ENCODE data around the gene MBD3.
"Not testable (repeated sequence)": the region's sequence is repeated elsewhere in the genome, so short reads cannot be mapped to it uniquely, and the experiment has no call there.

Gene MBD3

GRCh38 chr19:1592755-1593500 lies at the start of gene MBD3:
TSS of gene MBD3 (minus strand) at chr19:1592865. CDS start at chr19:1592631, 234 bp downstream.
- TF ChIP-seq, protein P1, sequence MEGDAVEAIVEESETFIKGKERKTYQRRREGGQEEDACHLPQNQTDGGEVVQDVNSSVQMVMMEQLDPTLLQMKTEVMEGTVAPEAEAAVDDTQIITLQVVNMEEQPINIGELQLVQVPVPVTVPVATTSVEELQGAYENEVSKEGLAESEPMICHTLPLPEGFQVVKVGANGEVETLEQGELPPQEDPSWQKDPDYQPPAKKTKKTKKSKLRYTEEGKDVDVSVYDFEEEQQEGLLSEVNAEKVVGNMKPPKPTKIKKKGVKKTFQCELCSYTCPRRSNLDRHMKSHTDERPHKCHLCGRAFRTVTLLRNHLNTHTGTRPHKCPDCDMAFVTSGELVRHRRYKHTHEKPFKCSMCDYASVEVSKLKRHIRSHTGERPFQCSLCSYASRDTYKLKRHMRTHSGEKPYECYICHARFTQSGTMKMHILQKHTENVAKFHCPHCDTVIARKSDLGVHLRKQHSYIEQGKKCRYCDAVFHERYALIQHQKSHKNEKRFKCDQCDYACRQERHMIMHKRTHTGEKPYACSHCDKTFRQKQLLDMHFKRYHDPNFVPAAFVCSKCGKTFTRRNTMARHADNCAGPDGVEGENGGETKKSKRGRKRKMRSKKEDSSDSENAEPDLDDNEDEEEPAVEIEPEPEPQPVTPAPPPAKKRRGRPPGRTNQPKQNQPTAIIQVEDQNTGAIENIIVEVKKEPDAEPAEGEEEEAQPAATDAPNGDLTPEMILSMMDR (IDR thresholded peaks at IDR 0.05; ENCODE audit: unreplicated experiment in 3 of 3) = no peak
- H3K27ac Mint-ChIP-seq = peak within 1 kb of the TSS; percentile 90 to 98 (median 97)
- no peaks in the 10 kb centered on the region for H3K27me3 Mint-ChIP-seq (ENCODE audit: low read depth)
- H3K9me3 Mint-ChIP-seq = no peaks in the 10 kb centered on the region
- H3K36me3 Mint-ChIP-seq (ENCODE audit: low read depth) = peaks cover 17% of the 10 kb centered on the region
- peaks cover 9% of the 10 kb centered on the region for H3K4me1 Mint-ChIP-seq
- peak within 1 kb of the TSS; percentile 94 to 97 (median 94) for H3K4me3 Mint-ChIP-seq

- H3K36me3 Mint-ChIP-seq (ENCODE audit: low read depth) = peaks cover 67% of the 10 kb centered on the region
- H3K27me3 Mint-ChIP-seq (ENCODE audit: low read depth); H3K4me1 Mint-ChIP-seq; H3K4me3 Mint-ChIP-seq; H3K9me3 Mint-ChIP-seq; H3K27ac Mint-ChIP-seq: not testable (repeated sequence)
Observed at GRCh38 chr19:1640893-1641448, 48.3 kb upstream of the MBD3 start.

DNA sequence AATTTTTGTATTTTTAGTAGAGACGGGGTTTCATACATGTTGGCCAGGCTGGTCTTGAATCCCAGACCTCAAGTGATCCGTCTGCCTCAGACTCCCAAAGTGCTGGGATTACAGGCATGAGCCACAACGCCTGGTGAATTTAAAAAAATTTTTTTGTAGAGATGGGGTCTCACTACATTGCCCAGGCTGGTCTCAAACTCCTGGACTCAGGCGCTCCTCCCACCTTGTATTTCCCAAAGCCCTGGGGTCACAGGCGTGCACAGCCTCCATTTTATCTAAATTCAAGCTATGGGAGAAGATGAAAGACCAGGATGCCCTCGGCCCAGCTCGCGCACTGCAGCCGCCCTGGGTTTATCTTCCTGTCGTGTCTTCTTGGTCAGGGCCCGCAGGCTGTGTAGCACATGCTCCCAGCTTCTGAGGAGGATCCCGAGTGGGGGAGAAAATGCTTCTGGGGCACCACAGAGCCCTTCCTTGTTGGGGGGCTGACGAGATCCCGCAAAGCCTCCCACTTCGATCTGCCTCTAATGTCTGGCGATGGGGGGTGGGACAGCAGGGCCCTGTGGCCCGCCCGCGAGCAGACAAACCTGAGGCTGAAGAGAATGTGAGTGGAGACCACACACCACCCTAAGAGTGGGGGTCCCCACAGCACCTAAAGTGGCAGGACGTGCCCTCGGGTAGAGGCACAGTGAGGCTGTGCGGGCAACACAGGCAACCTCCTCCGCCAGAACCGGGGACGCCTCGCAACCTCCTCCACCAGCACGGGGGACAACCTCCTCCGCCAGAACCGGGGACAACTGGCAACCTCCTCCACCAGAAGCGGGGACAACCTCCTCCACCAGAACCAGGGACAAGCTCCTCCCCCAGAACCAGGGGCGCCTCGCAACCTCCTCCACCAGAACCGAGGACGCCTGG lies 43.9 kb upstream of the MBD3 start:
- Mint-ChIP-seq H3K27ac (no peak overlapping the region), H3K9me3 (no peaks in the 10 kb centered on the region), H3K36me3 (ENCODE audit: low read depth) (peaks cover 71% of the 10 kb centered on the region), H3K4me1 (no peaks in the 10 kb centered on the region), H3K27me3 (ENCODE audit: low read depth) (no peaks in the 10 kb centered on the region), H3K4me3 (no peak overlapping the region)
- TF ChIP-seq, protein P1 (IDR thresholded peaks at IDR 0.05; ENCODE audit: unreplicated experiment in 3 of 3) = no peak

- Mint-ChIP-seq H3K27me3 (ENCODE audit: low read depth) (no peaks in the 10 kb centered on the region), H3K4me1 (no peaks in the 10 kb centered on the region), H3K36me3 (ENCODE audit: low read depth) (peaks cover 63% of the 10 kb centered on the region), H3K27ac (no peak overlapping the region), H3K4me3 (no peak overlapping the region), H3K9me3 (no peaks in the 10 kb centered on the region)
- TF ChIP-seq, protein P1 (IDR thresholded peaks at IDR 0.05; ENCODE audit: unreplicated experiment in 3 of 3) = no peak
Observed at GRCh38 chr19:1634938-1635243, 42.2 kb upstream of the MBD3 start.

- H3K36me3 Mint-ChIP-seq (ENCODE audit: low read depth) = peaks cover 58% of the 10 kb centered on the region
- no peak overlapping the region for H3K27ac Mint-ChIP-seq
- TF ChIP-seq, protein P1 (IDR thresholded peaks at IDR 0.05; ENCODE audit: unreplicated experiment in 3 of 3) = no peak
- no peak overlapping the region for H3K4me3 Mint-ChIP-seq
- H3K27me3 Mint-ChIP-seq (ENCODE audit: low read depth) = no peaks in the 10 kb centered on the region
- no peaks in the 10 kb centered on the region for H3K4me1 Mint-ChIP-seq
- H3K9me3 Mint-ChIP-seq = no peaks in the 10 kb centered on the region
Observed at GRCh38 chr19:1634242-1634937, 41.7 kb upstream of the MBD3 start.

Measured in nephron (organoid).